Measurements from ENCODE around the gene BTBD2. TPM values are rescaled to one million over a fixed set of nuclear protein-coding genes. Genes with fewer than 3 reads are reported as not detected.

Gene BTBD2
- total and polyA plus RNA-seq, 4 experiments from 2014 or later, result 2.8 to 59.4 (median 29.4) TPM

DNA sequence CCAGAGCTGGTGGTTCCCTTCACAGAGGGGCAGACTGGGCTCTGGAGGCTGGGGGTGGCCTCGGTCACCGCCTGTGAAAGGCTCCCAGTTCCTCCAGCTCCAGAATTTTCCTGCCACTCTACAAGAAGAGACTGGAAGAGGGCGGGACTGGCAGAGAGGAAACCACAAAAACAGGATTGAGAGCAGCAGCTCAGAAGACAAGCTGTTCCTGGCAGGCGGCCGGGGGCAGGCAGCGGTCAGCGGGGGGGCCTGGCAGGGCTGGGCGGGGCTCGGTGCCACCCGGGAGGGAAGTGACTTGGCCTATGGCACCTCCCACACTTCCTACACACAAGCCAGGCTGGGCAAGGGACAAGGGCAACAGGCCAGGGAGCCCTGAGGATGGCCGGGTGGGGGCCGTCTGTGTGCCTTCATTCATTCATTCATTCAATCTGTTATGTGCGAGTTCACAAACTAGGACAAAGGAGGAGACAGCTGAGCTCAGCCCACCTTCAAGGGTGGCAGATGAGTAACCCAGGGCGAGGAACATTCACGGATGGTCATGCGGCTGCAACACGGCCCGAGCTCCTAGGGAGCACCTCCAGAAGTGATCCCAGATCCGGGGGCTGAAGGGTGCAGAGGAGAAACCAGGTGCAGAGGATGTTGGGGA lies 16.9 kb upstream of the BTBD2 start:
- no peaks in the 10 kb centered on the region for H3K27me3 ChIP-seq (ENCODE audit: insufficient read depth, low read length)
- peak in 4 of 5 donors; percentile 35 to 65 (median 40) for DNase-seq
- Mint-ChIP-seq H3K27me3 (no peaks in the 10 kb centered on the region), H3K4me3 (peak overlapping the region; percentile 50 to 84 (median 68)), H3K9me3 (no peaks in the 10 kb centered on the region), H3K4me1 (peaks cover 16 to 36% (median 25%) of the 10 kb centered on the region in 4 donors), H3K36me3 (no peaks in the 10 kb centered on the region), H3K27ac (peak overlapping the region; percentile 76 to 96 (median 92))
- CTCF ChIA-PET (ENCODE audit: partially characterized antibody), result interaction anchor here (3.7 kb wide), 1 partner anchor 13 kb away, joined by 15 read pairs; no protein-coding TSS in a partner anchor
- no peak overlapping the region for H3K4me3 ChIP-seq (ENCODE audit: low read length in 2 of 2)
- POLR2A ChIA-PET (ENCODE audit: partially characterized antibody), result interaction anchor here (0.7 to 4.1 kb wide), 9 partner anchors 9 to 156 kb away, joined by 3 to 38 read pairs (median 5); partner anchors contain the start of genes BTBD2, MKNK2 and MOB3A
- H3K9me3 ChIP-seq (ENCODE audit: control insufficient read depth in 1 of 2, low read length in 2 of 2), result no peaks in the 10 kb centered on the region
- peaks cover 35% of the 10 kb centered on the region for H3K4me1 ChIP-seq (ENCODE audit: insufficient read depth, low read length)
- no peaks in the 10 kb centered on the region for H3K36me3 ChIP-seq (ENCODE audit: insufficient read depth, low read length)
- H3K27ac ChIP-seq (ENCODE audit: low read depth, low read length), result peak overlapping the region; percentile 59
- intact Hi-C loops (cut with micrococcal nuclease), result no loop called here

DNA sequence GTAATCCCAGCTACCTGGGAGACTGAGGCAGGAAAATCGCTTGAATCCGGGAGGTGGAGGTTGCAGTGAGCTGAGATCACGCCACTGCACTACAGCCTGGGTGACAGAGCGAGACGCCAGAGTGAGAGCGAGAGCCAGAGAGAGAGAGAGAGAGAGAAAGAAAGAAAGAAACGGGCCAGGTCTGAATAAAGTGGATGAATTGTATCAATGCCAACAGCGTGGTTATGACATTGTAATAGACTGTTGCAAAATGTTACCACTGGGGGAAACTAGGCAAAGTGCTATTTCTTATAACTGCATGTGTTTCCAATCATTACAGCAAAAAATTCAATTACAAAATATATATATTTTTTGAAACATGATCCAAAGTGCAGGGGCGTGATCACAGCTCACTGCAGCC lies 11.8 kb upstream of the BTBD2 start:
- H3K27ac ChIP-seq (ENCODE audit: low read depth, low read length), result no peak overlapping the region
- H3K27me3 ChIP-seq (ENCODE audit: insufficient read depth, low read length), result no peaks in the 10 kb centered on the region
- no peak for DNase-seq
- no peaks in the 10 kb centered on the region for H3K9me3 ChIP-seq (ENCODE audit: control insufficient read depth in 1 of 2, low read length in 2 of 2)
- ChIA-PET POLR2A (ENCODE audit: partially characterized antibody) (no interaction called here), CTCF (ENCODE audit: partially characterized antibody) (no interaction called here)
- no peaks in the 10 kb centered on the region for H3K36me3 ChIP-seq (ENCODE audit: insufficient read depth, low read length)
- Mint-ChIP-seq H3K27ac (peak overlapping the region in 1 of 7 donors; percentile 64), H3K4me3 (no peak overlapping the region), H3K27me3 (no peaks in the 10 kb centered on the region), H3K9me3 (peaks cover 0 to 10% (median 0%) of the 10 kb centered on the region in 8 donors), H3K4me1 (peaks cover 7 to 12% (median 9%) of the 10 kb centered on the region in 4 donors), H3K36me3 (no peaks in the 10 kb centered on the region)
- H3K4me3 ChIP-seq (ENCODE audit: low read length in 2 of 2), result no peak overlapping the region
- intact Hi-C loops (cut with micrococcal nuclease), result no loop called here
- peaks cover 10% of the 10 kb centered on the region for H3K4me1 ChIP-seq (ENCODE audit: insufficient read depth, low read length)

DNA sequence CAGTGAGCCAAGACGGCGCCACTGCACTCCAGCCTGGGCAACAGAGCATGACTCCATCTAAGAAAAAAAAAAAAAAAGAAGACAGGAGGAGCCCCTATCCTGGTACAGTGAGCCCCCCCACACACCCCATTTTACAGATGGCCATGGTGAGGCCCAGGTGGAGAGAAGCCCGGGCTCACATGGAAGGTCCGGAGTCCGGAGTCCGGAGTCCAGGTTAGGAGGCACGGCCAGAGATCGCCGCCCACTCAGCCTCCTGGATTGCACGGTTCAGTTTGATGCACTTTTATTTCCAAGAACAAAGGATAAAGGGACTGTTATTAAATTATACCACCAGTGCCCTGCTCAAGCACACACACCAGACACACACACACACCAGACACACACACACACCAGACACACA lies 11.3 kb upstream of the BTBD2 start:
- Mint-ChIP-seq H3K4me3 (no peak overlapping the region), H3K36me3 (no peaks in the 10 kb centered on the region), H3K9me3 (peaks cover 0 to 10% (median 0%) of the 10 kb centered on the region in 8 donors), H3K27ac (no peak overlapping the region), H3K27me3 (no peaks in the 10 kb centered on the region), H3K4me1 (peaks cover 2 to 6% (median 3%) of the 10 kb centered on the region in 4 donors)
- ChIA-PET POLR2A (ENCODE audit: partially characterized antibody) (no interaction called here), CTCF (ENCODE audit: partially characterized antibody) (interaction anchor here (1.7 kb wide), 1 partner anchor 9 kb away, joined by 5 read pairs; no protein-coding TSS in a partner anchor)
- H3K27ac ChIP-seq (ENCODE audit: low read depth, low read length), result no peak overlapping the region
- DNase-seq, result no peak
- H3K36me3 ChIP-seq (ENCODE audit: insufficient read depth, low read length), result no peaks in the 10 kb centered on the region
- no peak overlapping the region for H3K4me3 ChIP-seq (ENCODE audit: low read length in 2 of 2)
- peaks cover 4% of the 10 kb centered on the region for H3K4me1 ChIP-seq (ENCODE audit: insufficient read depth, low read length)
- intact Hi-C loops (cut with micrococcal nuclease), result no loop called here
- H3K27me3 ChIP-seq (ENCODE audit: insufficient read depth, low read length), result no peaks in the 10 kb centered on the region
- H3K9me3 ChIP-seq (ENCODE audit: control insufficient read depth in 1 of 2, low read length in 2 of 2), result no peaks in the 10 kb centered on the region

DNA sequence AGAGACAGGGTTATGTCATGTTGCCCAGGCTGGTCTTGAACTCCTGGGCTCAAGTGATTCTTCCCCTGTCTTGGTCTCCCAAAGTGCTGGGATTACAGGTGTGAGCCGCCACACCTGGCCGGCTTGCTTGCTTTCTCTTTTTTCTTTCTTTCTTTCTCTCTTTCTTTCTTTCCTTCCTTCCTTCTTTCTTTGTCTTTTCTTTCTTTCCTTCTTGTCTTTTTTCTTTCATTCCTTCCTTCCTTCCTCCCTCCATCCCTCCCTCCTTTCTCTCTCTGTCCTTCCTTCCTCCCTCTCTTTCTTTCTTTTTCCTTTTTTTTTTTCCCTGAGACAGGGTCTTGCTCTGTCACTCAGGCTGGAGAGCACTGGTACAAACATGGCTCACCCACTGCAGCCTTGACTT lies 6.8 kb upstream of the BTBD2 start:
- ChIA-PET POLR2A (ENCODE audit: partially characterized antibody) (no interaction called here), CTCF (ENCODE audit: partially characterized antibody) (interaction anchor here (0.7 to 1.2 kb wide), 3 partner anchors 29 to 75 kb away, joined by 3 read pairs; no protein-coding TSS in a partner anchor)
- Histone ChIP-seq H3K27me3 (ENCODE audit: insufficient read depth, low read length) (no peaks in the 10 kb centered on the region), H3K27ac (ENCODE audit: low read depth, low read length) (no peak overlapping the region), H3K4me1 (ENCODE audit: insufficient read depth, low read length) (peaks cover 5% of the 10 kb centered on the region), H3K36me3 (ENCODE audit: insufficient read depth, low read length) (no peaks in the 10 kb centered on the region), H3K9me3 (ENCODE audit: control insufficient read depth in 1 of 2, low read length in 2 of 2) (no peaks in the 10 kb centered on the region), H3K4me3 (ENCODE audit: low read length in 2 of 2) (no peak overlapping the region)
- no peak overlapping the region for H3K4me3 Mint-ChIP-seq
- intact Hi-C loops (cut with micrococcal nuclease), result no loop called here
- no peak for DNase-seq
- H3K36me3 Mint-ChIP-seq, result peaks cover 0 to 2% of the 10 kb centered on the region in 2 donors
- H3K9me3 Mint-ChIP-seq, result peaks cover 0 to 10% (median 0%) of the 10 kb centered on the region in 8 donors
- H3K4me1 Mint-ChIP-seq, result peaks cover 1 to 9% (median 5%) of the 10 kb centered on the region in 4 donors
- H3K27me3 Mint-ChIP-seq, result no peaks in the 10 kb centered on the region
- H3K27ac Mint-ChIP-seq, result peak overlapping the region in 1 of 7 donors; percentile 13

DNA sequence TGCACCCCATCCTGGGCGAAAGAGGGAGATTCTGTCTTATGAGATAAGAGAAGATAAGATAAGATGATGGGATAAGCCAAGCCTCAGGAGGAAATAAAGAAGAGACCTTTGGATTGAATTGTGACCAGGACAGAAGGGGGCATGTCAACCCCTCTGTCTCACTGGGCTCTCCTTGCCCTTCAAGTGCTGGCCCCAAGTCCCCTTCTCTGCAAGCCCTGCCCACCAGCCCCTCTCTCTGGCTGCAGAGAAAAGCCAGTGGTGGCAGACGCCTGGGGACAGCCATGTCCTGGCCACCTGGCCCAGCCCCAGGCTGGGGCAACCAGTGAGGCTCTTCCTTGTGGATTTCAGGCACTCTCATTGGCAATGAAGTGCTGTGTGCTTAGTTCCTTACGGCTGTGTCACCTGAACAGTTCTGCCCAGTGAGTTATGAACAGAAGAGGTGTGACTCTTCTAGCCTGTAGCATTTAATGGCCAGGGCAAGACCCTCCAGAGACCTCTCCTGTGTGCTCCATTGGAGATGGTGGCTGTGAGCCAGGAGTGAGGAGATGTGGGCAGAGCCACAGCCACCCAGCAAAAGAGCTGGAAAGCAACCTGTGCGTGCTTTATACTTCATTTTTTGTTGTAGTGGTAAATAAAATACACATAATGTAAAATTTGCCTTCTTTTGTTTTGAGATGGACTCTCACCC lies 6.1 kb upstream of the BTBD2 start:
- DNase-seq, result no peak
- Mint-ChIP-seq H3K4me1 (peaks cover 1 to 13% (median 5%) of the 10 kb centered on the region in 4 donors), H3K27ac (no peak overlapping the region), H3K36me3 (peaks cover 0 to 2% of the 10 kb centered on the region in 2 donors), H3K9me3 (peaks cover 0 to 10% (median 0%) of the 10 kb centered on the region in 8 donors), H3K27me3 (no peaks in the 10 kb centered on the region), H3K4me3 (no peak overlapping the region)
- Histone ChIP-seq H3K4me3 (ENCODE audit: low read length in 2 of 2) (no peak overlapping the region), H3K27me3 (ENCODE audit: insufficient read depth, low read length) (no peaks in the 10 kb centered on the region), H3K27ac (ENCODE audit: low read depth, low read length) (no peak overlapping the region), H3K4me1 (ENCODE audit: insufficient read depth, low read length) (peaks cover 5% of the 10 kb centered on the region), H3K36me3 (ENCODE audit: insufficient read depth, low read length) (no peaks in the 10 kb centered on the region), H3K9me3 (ENCODE audit: control insufficient read depth in 1 of 2, low read length in 2 of 2) (no peaks in the 10 kb centered on the region)
- ChIA-PET POLR2A (ENCODE audit: partially characterized antibody) (no interaction called here), CTCF (ENCODE audit: partially characterized antibody) (interaction anchor here (1.4 to 5.5 kb wide), 5 partner anchors 10 to 91 kb away, joined by 3 to 40 read pairs (median 8); no protein-coding TSS in a partner anchor)
- intact Hi-C loops (cut with micrococcal nuclease), result no loop called here

DNA sequence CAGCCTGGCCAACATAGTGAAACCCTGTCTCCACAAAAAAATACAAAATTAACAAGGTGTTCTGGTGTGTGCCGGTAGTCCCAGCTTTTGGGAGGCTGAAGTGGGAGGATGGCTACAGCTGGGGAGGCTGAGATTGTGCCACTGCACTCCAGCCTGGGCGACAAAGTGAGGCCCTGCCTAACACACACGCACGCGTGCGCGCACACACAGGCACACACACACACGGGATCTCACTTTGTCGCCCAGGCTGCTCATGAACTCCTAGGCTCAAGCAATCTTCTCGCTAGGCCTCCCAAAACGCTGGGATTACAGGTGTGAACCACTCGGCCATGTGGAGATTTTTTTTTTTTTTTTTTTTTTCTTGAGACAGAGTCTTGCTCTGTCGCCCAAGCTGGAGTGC lies 3.2 kb upstream of the BTBD2 start:
- intact Hi-C loops (cut with micrococcal nuclease), result loop anchor here (1.0 to 2.0 kb wide), 5 partner anchors 32 to 133 kb away; partner anchors contain the start of genes AP3D1, IZUMO4 and MOB3A

More for the DNA sequence above, 3.2 kb upstream of the BTBD2 start:
- DNase-seq, result no peak
- H3K27ac Mint-ChIP-seq, result peak overlapping the region in 2 of 7 donors; percentile 64 to 91
- H3K27me3 Mint-ChIP-seq, result no peaks in the 10 kb centered on the region
- peaks cover 16% of the 10 kb centered on the region for H3K4me1 ChIP-seq (ENCODE audit: insufficient read depth, low read length)
- H3K9me3 Mint-ChIP-seq, result peaks cover 0 to 8% (median 0%) of the 10 kb centered on the region in 8 donors
- no peak overlapping the region for H3K4me3 ChIP-seq (ENCODE audit: low read length in 2 of 2)
- H3K4me3 Mint-ChIP-seq, result no peak overlapping the region
- H3K9me3 ChIP-seq (ENCODE audit: control insufficient read depth in 1 of 2, low read length in 2 of 2), result no peaks in the 10 kb centered on the region
- ChIA-PET POLR2A (ENCODE audit: partially characterized antibody) (interaction anchor here (0.8 to 2.1 kb wide), 6 partner anchors 17 to 133 kb away, joined by 4 to 11 read pairs (median 4); partner anchors contain the start of gene AP3D1), CTCF (ENCODE audit: partially characterized antibody) (interaction anchor here (0.6 to 5.5 kb wide), 18 partner anchors 10 to 135 kb away, joined by 3 to 40 read pairs (median 4); partner anchors contain the start of gene AP3D1)
- H3K27ac ChIP-seq (ENCODE audit: low read depth, low read length), result no peak overlapping the region
- no peaks in the 10 kb centered on the region for H3K36me3 ChIP-seq (ENCODE audit: insufficient read depth, low read length)
- H3K36me3 Mint-ChIP-seq, result peaks cover 0 to 2% of the 10 kb centered on the region in 2 donors
- H3K27me3 ChIP-seq (ENCODE audit: insufficient read depth, low read length), result no peaks in the 10 kb centered on the region
- H3K4me1 Mint-ChIP-seq, result peaks cover 0 to 13% (median 7%) of the 10 kb centered on the region in 4 donors
